ENCODE results near the gene CSTPP1.

Gene CSTPP1

GRCh38 chr11:47155879-47156278 lies 219.3 kb downstream of the CSTPP1 start:
- DNase-seq (ENCODE audit: low read depth in 1 of 2, low spot score in 1 of 2) = no peak

GRCh38 chr11:47156333-47156732 lies 219.8 kb downstream of the CSTPP1 start:
- no peak for DNase-seq (ENCODE audit: low read depth in 1 of 2, low spot score in 1 of 2)

- DNase-seq (ENCODE audit: low read depth in 1 of 2, low spot score in 1 of 2) = no peak
Measured at GRCh38 chr11:47156951-47157350, 220.4 kb downstream of the CSTPP1 start.

DNA sequence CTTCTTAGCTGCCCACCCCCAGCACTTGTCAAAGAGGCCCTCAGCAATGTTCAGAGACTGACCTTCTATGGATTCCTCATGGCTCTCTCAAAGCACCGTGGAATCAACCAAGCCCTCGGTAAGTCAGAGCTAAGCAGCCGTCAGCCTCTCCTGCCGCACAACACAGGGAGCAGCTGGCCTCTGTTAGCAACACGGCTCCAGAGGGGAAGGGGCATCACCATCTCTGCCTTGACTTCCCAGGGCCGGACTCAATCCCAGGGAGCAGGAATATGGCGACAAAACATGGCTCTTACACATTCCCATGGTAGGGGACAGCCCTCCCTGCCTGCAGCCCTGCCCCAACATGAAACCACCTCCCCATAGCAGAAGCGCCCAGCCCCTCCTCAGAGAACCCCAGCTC lies 221.2 kb downstream of the CSTPP1 start:
- DNase-seq (ENCODE audit: low read depth in 1 of 2, low spot score in 1 of 2) = no peak

- DNase-seq (ENCODE audit: low read depth in 1 of 2, low spot score in 1 of 2) = no peak
Measured at GRCh38 chr11:47158242-47158641, 221.7 kb downstream of the CSTPP1 start.

DNA sequence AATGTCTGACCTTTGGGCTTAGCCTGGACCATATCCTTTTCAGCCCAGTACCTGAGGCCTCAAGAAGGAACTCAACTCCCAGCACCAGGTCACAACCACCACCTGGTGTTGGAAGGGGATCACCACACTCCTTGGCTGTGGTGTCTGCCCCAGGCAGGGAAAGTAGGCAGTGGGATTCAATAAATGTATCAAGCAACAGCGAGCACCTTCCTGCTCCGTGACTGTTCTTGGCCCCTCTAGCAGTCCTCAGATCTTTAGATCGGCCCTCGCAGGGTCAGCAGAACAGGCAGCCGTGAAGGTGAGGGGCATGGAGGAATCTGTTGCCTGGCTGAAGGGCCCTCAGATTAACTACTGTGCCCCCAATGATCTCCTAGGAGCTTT lies 224.2 kb downstream of the CSTPP1 start:
- DNase-seq (ENCODE audit: low read depth in 1 of 2, low spot score in 1 of 2) = no peak

- DNase-seq (ENCODE audit: low read depth in 1 of 2, low spot score in 1 of 2) = peak; percentile 34 to 37
Measured at GRCh38 chr11:47161134-47161854, 224.7 kb downstream of the CSTPP1 start.

DNA sequence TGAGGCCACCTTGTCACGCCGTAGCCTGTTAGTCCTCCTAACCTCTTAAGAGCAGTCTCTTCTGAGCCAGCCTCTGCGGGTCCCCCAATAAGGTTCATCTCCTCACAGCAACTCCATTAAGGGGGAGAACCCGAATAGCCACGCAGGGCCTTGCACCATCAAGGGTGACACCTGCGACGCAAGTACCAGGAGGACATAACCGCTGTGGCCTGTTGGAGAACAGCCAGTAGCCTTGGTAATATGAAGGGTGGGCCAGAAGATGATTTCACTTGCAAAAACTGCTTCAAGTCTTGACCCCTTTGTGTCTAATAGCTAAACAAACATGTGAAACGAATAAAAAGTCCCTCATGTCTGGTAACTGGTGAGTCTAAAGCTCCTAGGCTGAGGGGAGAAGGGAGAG lies 225.3 kb downstream of the CSTPP1 start:
- no peak for DNase-seq (ENCODE audit: low read depth in 1 of 2, low spot score in 1 of 2)

DNA sequence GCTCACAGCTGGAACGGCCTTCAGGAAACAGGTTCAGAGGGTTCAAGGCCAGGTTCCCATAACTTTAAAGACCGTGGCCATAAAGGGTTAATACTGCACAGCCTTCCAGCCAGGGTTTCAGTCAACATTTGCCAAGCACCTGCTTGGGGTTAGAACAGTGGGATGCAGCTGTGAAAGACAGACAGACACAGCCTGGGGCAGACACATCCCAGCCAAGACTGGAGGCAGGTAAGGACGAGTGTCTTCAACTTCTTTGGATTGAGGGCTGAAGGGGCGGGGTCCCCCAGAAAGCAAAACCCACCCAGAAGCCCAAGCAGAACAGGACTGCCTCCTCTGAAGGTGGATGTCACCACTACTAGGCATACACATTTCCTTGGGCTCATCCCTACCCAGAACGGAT lies 225.9 kb downstream of the CSTPP1 start:
- DNase-seq (ENCODE audit: low read depth in 1 of 2, low spot score in 1 of 2) = no peak

DNA sequence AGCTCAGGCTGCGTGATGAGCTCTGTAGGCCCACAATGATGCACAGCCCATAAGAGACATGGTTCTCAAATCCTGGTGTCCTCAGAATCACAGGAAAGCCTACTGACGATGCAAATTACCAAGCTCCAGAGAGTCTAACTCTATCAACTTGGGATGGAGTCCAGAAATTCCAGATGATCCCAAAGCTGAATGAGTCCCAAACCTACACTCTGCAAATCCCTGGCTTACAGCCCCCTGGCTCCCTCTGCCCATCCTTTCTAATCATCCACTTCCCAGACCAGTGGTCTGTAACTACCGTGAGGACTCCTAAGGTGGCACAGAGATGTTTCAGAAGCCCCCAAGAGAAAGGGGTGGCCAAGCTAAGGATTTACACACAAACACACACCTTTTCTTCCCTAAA lies 226.6 kb downstream of the CSTPP1 start:
- no peak for DNase-seq (ENCODE audit: low read depth in 1 of 2, low spot score in 1 of 2)

GRCh38 chr11:47163898-47164297 lies 227.3 kb downstream of the CSTPP1 start:
- DNase-seq (ENCODE audit: low read depth in 1 of 2, low spot score in 1 of 2) = no peak

DNA sequence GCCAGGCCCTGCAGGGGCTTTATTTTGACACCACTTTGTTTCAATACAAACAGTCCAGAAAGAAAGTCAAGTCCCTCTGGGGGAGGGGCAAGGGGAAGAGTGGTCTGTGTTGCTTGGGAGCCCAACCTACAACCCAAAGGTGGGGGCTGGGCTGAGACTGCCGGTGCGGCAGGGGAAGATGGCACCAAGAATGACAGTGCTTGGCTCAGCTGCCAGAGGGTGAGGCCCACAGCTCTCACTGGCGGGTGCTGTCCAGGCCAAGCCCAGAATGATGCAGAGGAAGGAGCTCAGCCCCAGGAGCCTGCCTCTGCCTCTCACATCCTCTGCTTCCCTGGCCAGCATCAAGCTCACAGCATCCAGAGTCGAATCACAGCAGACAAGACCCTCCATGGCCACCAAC lies 227.8 kb downstream of the CSTPP1 start:
- no peak for DNase-seq (ENCODE audit: low read depth in 1 of 2, low spot score in 1 of 2)

DNA sequence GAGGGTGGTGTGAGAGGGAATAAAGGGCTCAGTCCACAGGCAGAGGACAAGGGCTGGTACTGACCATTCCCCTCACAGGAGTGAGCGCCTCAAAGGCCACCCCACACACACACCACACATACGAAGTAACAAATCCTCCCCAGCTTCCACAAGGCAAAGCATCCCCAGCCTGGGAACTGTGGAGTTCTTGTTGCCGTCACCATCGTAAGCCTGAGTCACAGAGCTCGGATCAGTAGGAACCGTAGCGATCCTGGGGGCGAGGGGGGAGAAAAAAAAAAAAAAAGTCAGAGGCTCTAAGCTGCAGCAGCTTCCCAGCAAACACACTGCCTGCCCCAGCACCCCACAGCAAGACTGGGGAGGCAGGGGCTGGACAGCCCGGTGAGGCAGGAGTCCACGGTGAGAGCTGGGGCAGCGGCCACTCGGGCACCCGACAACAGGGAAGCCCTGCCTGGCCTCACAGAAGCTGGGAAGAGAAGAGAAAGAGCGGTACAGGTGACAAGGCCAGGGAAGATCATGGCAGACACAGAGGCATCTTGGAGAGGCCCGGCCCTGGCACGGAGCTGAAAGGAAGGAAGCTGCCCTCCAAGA lies 228.8 kb downstream of the CSTPP1 start:
- DNase-seq (ENCODE audit: low read depth in 1 of 2, low spot score in 1 of 2) = no peak

- DNase-seq (ENCODE audit: low read depth in 1 of 2, low spot score in 1 of 2) = no peak
Measured at GRCh38 chr11:47166368-47166767, 229.8 kb downstream of the CSTPP1 start.

GRCh38 chr11:47171061-47171838 lies 234.7 kb downstream of the CSTPP1 start:
- DNase-seq (ENCODE audit: low read depth in 1 of 2, low spot score in 1 of 2) = no peak

DNA sequence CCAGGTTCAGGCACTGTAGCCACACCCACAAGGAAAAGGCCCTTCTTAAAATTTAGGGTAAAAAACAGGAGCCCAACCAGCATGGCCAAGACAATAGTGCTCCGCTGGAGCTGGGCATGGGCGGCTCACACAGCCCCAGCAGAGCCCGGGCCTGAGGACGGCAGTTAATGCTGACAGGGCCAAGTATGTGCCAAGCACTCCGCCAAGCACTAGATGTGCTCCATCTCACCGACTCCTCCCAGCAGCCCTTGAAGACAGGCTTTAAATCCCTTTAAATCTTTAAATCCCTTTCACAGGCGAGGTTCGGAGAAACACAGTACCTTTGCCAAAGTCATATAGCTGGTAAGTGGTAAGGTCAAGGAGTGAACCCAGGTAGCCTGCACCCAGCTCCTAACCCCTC lies 235.3 kb downstream of the CSTPP1 start:
- no peak for DNase-seq (ENCODE audit: low read depth in 1 of 2, low spot score in 1 of 2)

GRCh38 chr11:47172740-47173336 lies 236.3 kb downstream of the CSTPP1 start:
- DNase-seq (ENCODE audit: low read depth in 1 of 2, low spot score in 1 of 2) = no peak

GRCh38 chr11:47175746-47176327 lies 239.3 kb downstream of the CSTPP1 start:
- DNase-seq (ENCODE audit: low read depth in 1 of 2, low spot score in 1 of 2) = no peak

DNA sequence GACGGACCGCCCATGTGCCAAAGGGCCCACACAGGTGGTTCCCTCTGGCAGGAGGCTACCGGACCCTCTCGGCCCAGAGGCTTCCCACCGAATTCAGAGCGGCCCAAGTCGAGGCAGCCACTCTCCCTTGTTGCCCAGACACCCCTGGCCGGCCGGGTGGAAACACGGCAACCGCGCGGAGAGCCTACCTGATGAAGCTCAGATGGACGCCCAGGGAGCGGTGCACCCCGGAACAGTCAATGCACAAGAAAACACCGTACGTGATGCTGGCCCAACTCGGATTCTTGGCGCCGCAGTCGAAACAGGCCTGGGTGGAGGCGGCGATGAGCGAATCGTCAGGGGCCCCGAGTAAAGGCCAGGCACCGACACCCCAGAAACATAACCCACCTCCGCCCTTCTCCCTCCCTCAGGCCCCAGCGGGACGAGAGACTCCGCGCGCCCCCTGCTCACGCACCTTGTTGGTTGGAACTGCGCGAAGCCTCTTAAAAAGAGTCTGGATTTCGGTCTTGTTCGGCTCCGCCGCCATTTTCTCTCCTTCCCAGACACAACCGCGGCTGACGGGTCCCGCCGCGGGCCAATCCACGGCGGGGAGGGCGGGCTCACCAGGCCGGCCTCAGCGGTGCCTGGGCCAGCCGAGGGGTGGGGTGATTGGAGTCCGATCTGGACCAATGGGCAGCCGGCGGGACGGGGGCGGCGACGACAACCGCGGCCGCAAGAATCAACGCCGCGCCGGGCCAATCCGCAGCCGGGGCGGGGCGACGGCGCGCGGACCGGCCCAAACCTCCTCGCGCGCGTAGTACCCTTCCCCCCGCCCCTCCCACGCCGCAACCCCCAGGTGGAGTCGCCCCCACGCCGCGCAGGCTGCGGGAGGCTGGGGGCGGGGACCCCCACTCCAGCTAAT lies 240.0 kb downstream of the CSTPP1 start, which contains the start of gene ARFGAP2:
ARFGAP2 (minus strand) TSS at position 552 of the 901 bp plus-strand sequence; CDS start at position 526, 26 bp downstream.
- DNase-seq (ENCODE audit: low read depth in 1 of 2, low spot score in 1 of 2) = peak; percentile 93 to 95

DNA sequence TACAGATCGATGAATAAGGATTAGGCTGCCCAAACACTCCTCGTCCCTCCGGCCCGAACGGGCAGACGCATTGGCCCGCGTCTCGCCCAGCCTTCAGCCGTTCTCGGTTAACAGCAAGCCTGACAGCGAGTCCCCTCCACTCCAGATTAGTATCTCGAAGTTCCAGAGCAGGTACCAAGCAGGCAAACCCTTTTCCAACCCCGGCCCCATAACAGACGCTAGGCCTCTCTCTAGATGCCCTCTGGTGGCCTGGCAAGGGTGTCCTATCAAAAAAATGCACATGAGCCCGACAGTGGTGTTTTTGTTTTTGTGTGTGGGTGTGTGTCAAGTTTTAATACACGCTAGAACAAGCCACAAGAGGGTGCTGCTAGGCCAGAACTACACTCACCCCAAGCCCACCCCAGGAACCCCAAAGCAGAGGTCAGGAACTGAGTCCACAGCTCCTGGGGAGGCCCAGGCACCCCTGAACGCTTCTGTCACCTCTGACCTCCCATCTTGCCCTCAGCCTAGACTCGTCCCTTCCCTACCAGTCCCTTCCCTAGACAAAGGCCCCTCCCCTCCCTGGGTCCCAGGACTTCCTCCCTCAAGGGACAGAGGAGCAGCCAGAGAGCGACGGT lies 240.8 kb downstream of the CSTPP1 start:
- peak; percentile 40 to 51 for DNase-seq (ENCODE audit: low read depth in 1 of 2, low spot score in 1 of 2)
